Fibroblast of skin of left quadriceps (primary cell): ENCODE results near the gene SENP7.
A peak's percentile ranks its signal among the peaks of the same experiment; 100 is the strongest.
"Not testable (repeated sequence)": the region's sequence is repeated elsewhere in the genome, so short reads cannot be mapped to it uniquely, and the experiment has no call there.

Experiments used
- DNase-seq, 2 experiments: peaks; one replicate each; pipeline ENCODE4 v3.0.0-alpha.2; 2013; ENCODE audit warnings: low read depth in 2 of 2

Gene SENP7

DNA sequence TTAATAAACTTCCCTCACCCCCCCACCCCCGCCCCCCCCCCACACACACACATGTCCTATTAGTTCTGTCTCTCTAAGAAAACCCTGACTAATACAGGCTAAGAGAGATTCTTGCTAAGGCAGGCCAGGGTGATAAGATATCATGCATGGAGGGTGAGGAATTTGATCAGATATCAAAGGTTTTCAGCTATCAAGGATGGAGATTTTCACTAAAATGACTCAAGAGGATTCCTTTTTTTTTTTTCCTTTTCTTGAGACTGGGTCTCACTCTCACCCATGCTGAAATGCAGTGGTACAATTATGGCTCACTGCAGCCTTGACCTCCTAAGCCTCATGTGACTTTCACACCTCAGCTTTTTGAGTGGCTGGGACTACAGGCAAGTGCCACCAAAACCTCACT is 14.9 kb upstream of the SENP7 start:
- DNase-seq = no peak

DNA sequence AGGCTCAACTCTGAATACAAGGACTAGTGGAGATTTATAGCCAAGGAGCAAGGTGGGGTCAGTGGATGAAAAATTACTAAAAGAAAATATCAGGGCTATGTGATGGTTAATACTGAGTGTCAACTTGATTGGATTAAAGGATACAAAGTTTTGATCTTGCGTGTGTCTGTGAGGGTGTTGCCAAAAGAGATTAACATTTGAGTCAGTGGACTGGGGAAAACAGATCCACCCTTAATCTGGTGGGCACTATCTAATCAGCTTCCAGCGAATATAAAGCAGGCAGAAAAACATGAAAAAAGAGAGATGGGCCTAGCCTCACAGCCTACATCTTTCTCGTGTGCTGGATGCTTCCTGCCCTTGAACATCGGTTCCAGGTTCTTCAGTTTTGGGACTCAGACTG is 14.4 kb upstream of the SENP7 start:
- no peak for DNase-seq

- no peak for DNase-seq
Measured at GRCh38 chr3:101521211-101521701, 8.2 kb upstream of the SENP7 start.

DNA sequence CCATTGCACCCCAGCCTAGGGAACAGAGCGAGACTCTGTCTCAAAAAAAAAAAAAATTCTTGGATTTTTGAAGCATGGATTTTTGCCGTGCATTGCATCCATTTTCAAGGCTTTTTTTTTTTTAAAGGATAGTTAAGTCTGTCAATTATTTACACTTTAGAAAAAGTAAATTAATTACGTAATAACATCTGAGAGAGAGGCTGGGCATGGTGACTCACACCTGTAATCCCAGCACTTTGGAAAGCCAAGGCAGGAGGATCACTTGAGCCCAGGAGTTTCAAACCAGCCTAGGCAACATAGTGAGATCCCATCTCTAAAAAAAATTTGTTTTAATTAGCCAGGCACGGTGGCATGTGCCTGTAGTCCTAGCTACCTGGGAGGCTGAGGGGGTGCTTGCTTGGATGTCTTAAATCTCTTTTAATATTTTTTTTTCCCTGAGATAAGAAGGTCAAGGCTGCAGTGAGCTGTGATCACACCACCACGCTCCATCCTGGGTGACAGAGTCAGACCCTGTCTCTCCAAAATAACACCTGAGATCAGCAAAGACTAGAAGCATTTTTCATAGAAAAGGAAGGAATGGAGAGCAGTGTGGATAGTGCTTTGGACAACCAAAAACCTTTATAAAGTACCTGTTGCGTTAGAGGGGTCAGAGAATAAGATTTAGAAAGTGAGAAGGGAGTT is 6.8 kb upstream of the SENP7 start:
- DNase-seq = no peak

GRCh38 chr3:101518421-101518871 is 5.4 kb upstream of the SENP7 start:
- DNase-seq = no peak

DNA sequence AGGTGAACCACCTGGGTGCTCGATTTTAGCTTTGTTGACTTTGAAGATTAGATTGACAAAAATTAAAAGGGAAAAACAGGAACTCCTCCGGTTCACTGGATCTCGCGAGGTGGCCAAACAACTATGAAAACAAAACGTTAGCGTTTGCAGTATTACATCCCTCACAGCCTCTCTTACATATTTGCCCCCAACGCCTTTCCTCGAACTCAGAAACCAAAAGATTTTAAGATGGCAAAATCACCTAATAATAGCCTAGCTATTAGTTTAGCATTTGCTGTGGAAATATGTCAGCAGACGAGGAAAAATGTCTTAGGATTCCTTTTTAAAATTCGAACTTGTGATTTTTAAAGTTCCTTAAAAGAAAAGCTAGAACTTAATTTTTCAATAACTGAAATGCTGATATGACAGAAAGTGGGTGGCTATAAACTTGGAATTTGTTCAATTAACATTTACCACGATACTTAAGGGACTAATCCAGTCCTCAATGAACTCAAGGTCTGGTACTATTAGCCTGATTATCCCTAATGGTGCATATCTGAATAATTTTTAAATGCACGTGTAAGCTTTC is 491 bp upstream of the SENP7 start:
- no peak for DNase-seq

DNA sequence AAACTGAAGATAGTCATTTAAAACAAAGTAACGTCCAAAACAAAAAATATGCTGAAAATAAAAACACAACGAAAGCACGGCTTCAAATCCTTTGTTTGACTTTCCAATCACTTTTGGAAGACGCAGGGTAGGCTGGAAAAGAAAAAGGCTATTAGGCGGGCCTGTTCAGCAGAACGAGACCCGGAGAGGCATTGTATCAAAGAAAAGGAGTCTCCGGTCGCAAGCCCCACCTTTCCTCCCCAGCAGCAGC is 691 bp downstream of the SENP7 start:
- DNase-seq = no peak

DNA sequence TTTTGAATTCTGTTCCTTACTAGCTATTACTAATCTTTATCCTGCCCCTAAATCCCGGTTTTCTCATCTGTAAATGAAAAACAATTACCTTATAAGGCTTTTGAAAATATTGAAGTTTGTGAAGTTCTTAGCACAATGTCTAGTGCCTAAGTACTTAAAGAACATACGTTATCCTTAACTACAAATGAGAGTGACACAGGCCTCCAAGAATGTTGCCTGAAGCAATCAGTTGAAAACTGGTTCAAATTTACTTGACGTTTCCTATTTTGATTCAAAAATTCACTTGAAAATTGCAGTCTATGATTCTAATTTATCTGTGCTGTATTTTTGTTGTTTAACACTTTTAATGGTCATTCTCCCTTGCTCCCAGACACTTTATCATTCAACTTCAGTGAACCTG is 3.2 kb downstream of the SENP7 start:
- DNase-seq = peak; percentile 56 to 59

- DNase-seq = peak; percentile 16
Measured at GRCh38 chr3:101509281-101509680, 3.7 kb downstream of the SENP7 start.

DNA sequence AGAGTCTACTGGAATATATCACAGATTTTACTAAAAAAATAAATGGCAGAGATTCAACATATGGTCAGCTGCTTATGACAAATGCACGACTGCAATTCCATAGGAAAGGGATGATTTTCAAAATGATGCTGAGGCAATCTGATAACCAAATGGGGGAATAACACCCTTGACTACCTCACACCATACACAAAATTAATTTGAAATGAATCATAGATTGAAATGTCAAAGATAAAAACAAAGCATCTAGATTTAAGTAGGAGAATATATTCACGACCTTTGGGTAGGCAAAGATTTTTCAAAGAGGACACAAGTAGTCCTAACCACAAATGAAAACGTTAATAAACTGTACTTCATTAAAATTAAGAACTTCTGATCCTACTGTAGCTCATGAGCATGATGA is 11.2 kb downstream of the SENP7 start:
- no peak for DNase-seq

GRCh38 chr3:101500208-101500607 is 12.8 kb downstream of the SENP7 start:
- DNase-seq = no peak

DNA sequence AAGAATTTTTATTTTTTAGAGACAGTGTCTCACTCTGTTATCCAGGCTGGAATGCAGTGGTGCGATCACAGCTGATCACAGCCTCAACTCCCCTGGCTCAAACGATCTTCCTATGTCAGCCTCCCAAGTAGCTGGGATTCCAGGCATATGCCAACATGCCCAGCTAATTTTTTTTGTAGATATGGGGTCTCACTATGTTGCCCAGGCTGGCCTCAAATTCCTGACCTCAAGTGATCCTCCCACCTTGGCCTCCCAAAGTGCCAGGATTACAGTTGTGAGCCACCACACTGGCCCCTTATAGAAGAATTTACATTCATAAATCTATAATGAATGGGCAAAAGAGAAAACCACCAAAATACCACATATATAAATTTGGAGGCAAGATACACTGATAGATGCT is 15.2 kb downstream of the SENP7 start:
- no peak for DNase-seq

- DNase-seq = no peak
Measured at GRCh38 chr3:101495552-101495951, 17.5 kb downstream of the SENP7 start.

DNA sequence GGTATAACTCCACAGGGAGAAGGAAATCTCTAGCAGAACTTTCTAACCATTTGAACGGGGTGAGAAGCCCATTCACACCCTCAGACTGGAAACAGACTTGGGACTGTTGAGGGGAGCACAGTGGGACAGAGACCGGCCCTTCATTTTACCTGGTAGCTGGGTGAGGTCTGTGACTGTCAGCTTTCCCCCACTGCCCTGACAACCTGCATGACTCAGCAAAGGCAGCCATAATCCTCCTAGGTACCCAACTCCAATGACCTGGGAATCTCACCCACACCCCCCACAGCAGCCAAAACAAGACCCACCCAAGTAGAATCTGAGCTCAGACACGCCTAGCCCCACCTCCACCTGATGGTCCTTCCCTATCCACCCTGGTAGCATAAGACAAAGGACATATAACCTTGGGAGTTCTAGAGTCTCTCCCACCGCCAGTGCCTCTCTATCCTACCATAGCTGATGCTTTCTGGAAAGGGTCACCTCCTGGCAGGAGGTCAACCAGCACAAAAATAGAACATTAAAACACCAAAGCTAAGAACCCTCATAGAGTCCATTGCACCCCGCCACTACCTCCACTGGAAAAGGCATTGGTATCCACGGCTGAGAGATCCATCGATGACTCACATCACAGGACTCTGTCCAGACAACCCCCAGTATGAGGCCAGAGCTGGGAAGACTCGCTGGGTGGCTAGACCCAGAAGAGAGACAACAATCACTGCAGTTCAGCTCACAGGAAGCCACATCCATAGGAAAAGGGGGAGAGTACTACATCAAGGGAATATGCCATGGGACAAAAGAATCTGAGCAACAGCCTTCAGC is 28.0 kb downstream of the SENP7 start:
- peak; percentile 7 to 9 for DNase-seq

DNA sequence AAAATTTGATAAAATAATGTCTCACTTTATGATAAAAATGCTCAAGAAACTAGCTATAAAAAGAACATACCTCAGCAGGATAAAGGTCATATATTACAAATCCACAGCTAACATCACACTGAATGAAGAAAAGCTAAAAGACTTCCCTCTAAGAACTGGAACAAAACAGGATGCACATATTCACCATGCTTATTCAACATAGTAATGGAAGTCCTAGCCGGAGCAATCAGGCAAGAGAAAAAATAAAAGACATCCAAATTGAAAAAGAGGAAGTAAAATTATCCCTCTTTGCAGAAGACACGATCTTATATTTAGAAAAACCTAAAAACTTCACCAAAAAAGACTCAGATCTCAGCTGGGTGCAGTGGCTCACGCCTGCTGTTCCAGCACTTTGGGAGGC is 34.0 kb downstream of the SENP7 start:
- DNase-seq = no peak

DNA sequence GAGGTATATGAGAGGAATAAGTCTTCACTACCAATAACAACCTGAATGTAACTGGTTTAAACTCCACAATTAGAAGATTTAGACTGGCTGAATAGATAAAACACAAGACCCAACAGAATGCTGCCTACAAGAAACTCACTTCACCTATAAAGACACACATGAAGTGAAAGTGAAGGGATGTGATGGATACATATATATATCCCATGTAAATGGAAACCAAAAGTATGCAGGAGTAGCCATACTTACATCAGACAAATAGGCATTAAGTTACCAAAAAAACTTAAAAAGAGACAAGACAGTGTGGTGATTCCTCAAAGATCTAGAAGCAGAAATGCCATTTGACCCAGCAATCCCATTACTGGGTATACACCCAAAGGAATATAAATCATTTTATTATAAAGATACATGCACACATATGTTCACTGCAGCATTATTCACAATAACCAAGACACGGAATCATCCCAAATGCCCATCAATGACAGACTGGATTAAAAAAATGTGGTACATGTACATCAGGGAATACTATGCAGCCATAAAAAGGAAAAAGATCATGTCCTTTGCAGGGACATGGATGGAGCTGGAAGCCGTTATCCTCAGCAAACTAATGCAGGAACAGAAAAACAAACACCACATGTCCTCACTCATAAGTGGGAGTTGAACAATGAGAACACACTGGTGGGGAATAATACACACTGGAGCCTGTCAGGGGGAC is 38.0 kb downstream of the SENP7 start:
- DNase-seq = not testable (repeated sequence)

GRCh38 chr3:101468676-101469075 is 44.3 kb downstream of the SENP7 start:
- not testable (repeated sequence) for DNase-seq

DNA sequence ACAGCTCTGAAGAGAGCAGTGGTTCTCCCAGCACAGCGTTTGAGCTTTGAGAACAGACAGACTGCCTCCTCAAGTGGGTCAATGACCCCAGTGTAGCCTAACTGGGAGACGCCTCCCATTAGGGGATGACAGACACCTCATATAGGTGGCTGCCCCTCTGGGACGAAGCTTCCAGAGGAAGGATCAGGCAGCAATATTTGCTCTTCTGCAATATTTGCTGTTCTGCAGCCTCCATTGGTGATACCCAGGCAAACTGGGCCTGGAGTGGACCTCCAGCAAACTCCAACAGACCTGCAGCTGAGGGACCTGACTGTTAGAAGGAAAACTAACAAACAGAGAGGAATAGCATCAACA is 45.7 kb downstream of the SENP7 start:
- DNase-seq = not testable (repeated sequence)

- no peak for DNase-seq
Measured at GRCh38 chr3:101466465-101467309, 46.3 kb downstream of the SENP7 start.

- no peak for DNase-seq
Measured at GRCh38 chr3:101464235-101464634, 48.8 kb downstream of the SENP7 start.

DNA sequence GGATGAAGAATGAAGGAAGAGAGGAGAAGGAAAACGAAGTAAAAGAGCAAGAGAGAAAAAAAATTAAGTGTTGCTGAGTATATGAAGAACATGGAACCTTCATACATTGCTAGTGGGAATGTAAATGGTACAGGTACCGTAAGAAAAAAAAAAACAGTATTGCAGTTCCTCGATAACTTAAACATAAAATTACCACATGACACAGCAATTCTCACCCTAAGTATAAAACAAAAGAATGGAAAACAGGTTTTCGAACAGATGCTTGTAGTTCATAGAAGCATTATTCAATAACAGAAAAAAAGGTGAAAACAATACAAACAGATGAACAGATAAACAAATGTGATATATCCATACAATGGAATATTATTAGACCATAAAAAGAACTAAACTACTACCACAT is 51.6 kb downstream of the SENP7 start:
- no peak for DNase-seq

DNA sequence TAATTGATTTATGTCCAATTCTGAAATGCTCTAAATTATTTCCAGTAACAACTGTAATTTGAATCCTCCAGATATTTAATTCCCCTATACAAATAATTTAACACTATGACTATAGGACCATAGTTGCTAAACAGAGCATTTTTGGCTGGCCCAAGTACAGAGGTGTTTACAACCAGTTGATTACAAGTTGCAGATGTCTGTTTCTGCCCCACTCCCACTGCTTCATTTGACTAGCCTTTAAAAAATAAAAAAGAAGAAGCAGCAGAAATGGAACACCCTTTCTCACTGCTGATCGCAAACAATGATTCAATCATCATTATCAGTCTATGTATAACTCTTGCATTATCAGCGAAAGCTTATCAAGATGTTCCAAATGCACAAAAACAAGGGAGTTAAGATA is 54.6 kb downstream of the SENP7 start:
- no peak for DNase-seq
